AG09309 (cell line): ENCODE results near the gene CATSPERE.

ENCODE experiments used
- DNase-seq: peaks from one replicate; pipeline ENCODE4 v3.0.0-alpha.2; 2010; ENCODE audit warnings: low read depth
- H3K4me3 ChIP-seq: 2 replicates; pipeline ENCODE4 v1.5.1; 2011; ENCODE audit warnings: mild to moderate bottlenecking, low read depth, low read length, moderate library complexity; ENCODE audit not compliant: control insufficient read depth
- CTCF ChIP-seq: IDR thresholded peaks from 2 replicates; pipeline ENCODE4 v1.5.1; 2011; ENCODE audit warnings: mild to moderate bottlenecking, low read depth, low read length, inconsistent platforms; ENCODE audit not compliant: insufficient read depth, control insufficient read depth; ENCODE audit errors: missing control alignments

CATSPERE gene

GRCh38 chr1:244437086-244437468, 24.0 kb upstream of the CATSPERE start:
- H3K4me3 ChIP-seq, result no peak overlapping the region
- no peak for TF ChIP-seq CTCF
- no peak for DNase-seq

- no peak for DNase-seq
- no peak overlapping the region for H3K4me3 ChIP-seq
- no peak for TF ChIP-seq CTCF
Observed at GRCh38 chr1:244439391-244440032, 21.6 kb upstream of the CATSPERE start.

GRCh38 chr1:244442850-244443249, 18.2 kb upstream of the CATSPERE start:
- TF ChIP-seq CTCF, result no peak
- DNase-seq, result no peak
- no peak overlapping the region for H3K4me3 ChIP-seq

- H3K4me3 ChIP-seq, result no peak overlapping the region
- DNase-seq, result no peak
- no peak for TF ChIP-seq CTCF
Observed at GRCh38 chr1:244444854-244445253, 16.2 kb upstream of the CATSPERE start.

- no peak for DNase-seq
- no peak for TF ChIP-seq CTCF
- no peak overlapping the region for H3K4me3 ChIP-seq
Observed at GRCh38 chr1:244445320-244446181, 15.5 kb upstream of the CATSPERE start.

GRCh38 chr1:244447024-244447423, 14.0 kb upstream of the CATSPERE start:
- no peak for TF ChIP-seq CTCF

GRCh38 chr1:244447552-244447951, 13.5 kb upstream of the CATSPERE start:
- no peak for TF ChIP-seq CTCF
- DNase-seq, result no peak
- no peak overlapping the region for H3K4me3 ChIP-seq

More at GRCh38 chr1:244447024-244447423, 14.0 kb upstream of the CATSPERE start:
- H3K4me3 ChIP-seq, result no peak overlapping the region
- DNase-seq, result no peak
